Measurements from ENCODE around the gene PDE4D.
"Not testable (repeated sequence)": the region's sequence is repeated elsewhere in the genome, so short reads cannot be mapped to it uniquely, and the experiment has no call there.

The PDE4D gene

GRCh38 chr5:59582746-59583145 lies 310.8 kb downstream of the PDE4D start:
- CTCF ChIA-PET, result no interaction called here

GRCh38 chr5:59579824-59580167 lies 313.7 kb downstream of the PDE4D start:
- Mint-ChIP-seq H3K4me1 (no peaks in the 10 kb centered on the region), H3K27ac (no peak overlapping the region), H3K4me3 (no peak overlapping the region), H3K36me3 (no peaks in the 10 kb centered on the region), H3K9me3 (no peaks in the 10 kb centered on the region), H3K27me3 (peaks cover 4% of the 10 kb centered on the region)
- no peak for DNase-seq
- CTCF ChIA-PET, result no interaction called here

More at GRCh38 chr5:59582746-59583145, 310.8 kb downstream of the PDE4D start:
- Mint-ChIP-seq H3K4me1 (no peaks in the 10 kb centered on the region), H3K27me3 (peaks cover 16% of the 10 kb centered on the region), H3K36me3 (no peaks in the 10 kb centered on the region), H3K9me3 (no peaks in the 10 kb centered on the region), H3K27ac (no peak overlapping the region), H3K4me3 (no peak overlapping the region)
- DNase-seq, result no peak

GRCh38 chr5:59579101-59579823 lies 314.3 kb downstream of the PDE4D start:
- no peak overlapping the region for H3K27ac Mint-ChIP-seq
- no peak overlapping the region for H3K4me3 Mint-ChIP-seq
- no peaks in the 10 kb centered on the region for H3K4me1 Mint-ChIP-seq

GRCh38 chr5:59577485-59577884 lies 316.0 kb downstream of the PDE4D start:
- H3K36me3 Mint-ChIP-seq, result no peaks in the 10 kb centered on the region
- peaks cover 4% of the 10 kb centered on the region for H3K27me3 Mint-ChIP-seq
- no peaks in the 10 kb centered on the region for H3K9me3 Mint-ChIP-seq
- H3K4me1 Mint-ChIP-seq, result no peaks in the 10 kb centered on the region
- H3K4me3 Mint-ChIP-seq, result no peak overlapping the region
- DNase-seq, result no peak
- CTCF ChIA-PET, result no interaction called here
- H3K27ac Mint-ChIP-seq, result no peak overlapping the region

More at GRCh38 chr5:59579101-59579823, 314.3 kb downstream of the PDE4D start:
- no peaks in the 10 kb centered on the region for H3K9me3 Mint-ChIP-seq
- H3K27me3 Mint-ChIP-seq, result peaks cover 4% of the 10 kb centered on the region
- no peak for DNase-seq
- H3K36me3 Mint-ChIP-seq, result no peaks in the 10 kb centered on the region
- CTCF ChIA-PET, result no interaction called here

GRCh38 chr5:59575648-59576445 lies 317.7 kb downstream of the PDE4D start:
- Mint-ChIP-seq H3K27ac (no peak overlapping the region), H3K9me3 (no peaks in the 10 kb centered on the region), H3K27me3 (peaks cover 4% of the 10 kb centered on the region)

GRCh38 chr5:59573509-59573908 lies 320.0 kb downstream of the PDE4D start:
- DNase-seq, H3K4me1 Mint-ChIP-seq, CTCF ChIA-PET, H3K27me3 Mint-ChIP-seq, H3K9me3 Mint-ChIP-seq, H3K36me3 Mint-ChIP-seq, H3K4me3 Mint-ChIP-seq, H3K27ac Mint-ChIP-seq: not testable (repeated sequence)

More at GRCh38 chr5:59575648-59576445, 317.7 kb downstream of the PDE4D start:
- no peak overlapping the region for H3K4me3 Mint-ChIP-seq
- H3K36me3 Mint-ChIP-seq, result no peaks in the 10 kb centered on the region
- DNase-seq, result no peak
- CTCF ChIA-PET, result no interaction called here
- H3K4me1 Mint-ChIP-seq, result no peaks in the 10 kb centered on the region

- H3K36me3 Mint-ChIP-seq, result no peaks in the 10 kb centered on the region
- H3K27me3 Mint-ChIP-seq, result no peaks in the 10 kb centered on the region
- no peak overlapping the region for H3K4me3 Mint-ChIP-seq
- CTCF ChIA-PET, result no interaction called here
- H3K27ac Mint-ChIP-seq, result no peak overlapping the region
- no peaks in the 10 kb centered on the region for H3K9me3 Mint-ChIP-seq
- no peak for DNase-seq
- H3K4me1 Mint-ChIP-seq, result no peaks in the 10 kb centered on the region
Observed at GRCh38 chr5:59571067-59571466, 322.5 kb downstream of the PDE4D start.

GRCh38 chr5:59569608-59570334 lies 323.8 kb downstream of the PDE4D start:
- Mint-ChIP-seq H3K4me3 (no peak overlapping the region), H3K4me1 (no peaks in the 10 kb centered on the region)
- DNase-seq, result no peak

GRCh38 chr5:59569158-59569557 lies 324.4 kb downstream of the PDE4D start:
- Mint-ChIP-seq H3K27me3 (peaks cover 5% of the 10 kb centered on the region), H3K4me1 (no peaks in the 10 kb centered on the region), H3K27ac (no peak overlapping the region), H3K36me3 (no peaks in the 10 kb centered on the region), H3K9me3 (no peaks in the 10 kb centered on the region), H3K4me3 (no peak overlapping the region)
- CTCF ChIA-PET, result no interaction called here
- no peak for DNase-seq

More at GRCh38 chr5:59569608-59570334, 323.8 kb downstream of the PDE4D start:
- Mint-ChIP-seq H3K27me3 (peaks cover 2% of the 10 kb centered on the region), H3K36me3 (no peaks in the 10 kb centered on the region), H3K9me3 (no peaks in the 10 kb centered on the region), H3K27ac (no peak overlapping the region)
- CTCF ChIA-PET, result no interaction called here

- no peak overlapping the region for H3K4me3 Mint-ChIP-seq
- H3K27ac Mint-ChIP-seq, result no peak overlapping the region
- CTCF ChIA-PET, result no interaction called here
- no peaks in the 10 kb centered on the region for H3K9me3 Mint-ChIP-seq
- no peaks in the 10 kb centered on the region for H3K36me3 Mint-ChIP-seq
- H3K4me1 Mint-ChIP-seq, result no peaks in the 10 kb centered on the region
- no peak for DNase-seq
- H3K27me3 Mint-ChIP-seq, result peaks cover 5% of the 10 kb centered on the region
Observed at GRCh38 chr5:59568161-59568560, 325.4 kb downstream of the PDE4D start.

GRCh38 chr5:59565551-59565950 lies 328.0 kb downstream of the PDE4D start:
- no peak for DNase-seq
- CTCF ChIA-PET, result no interaction called here
- no peaks in the 10 kb centered on the region for H3K9me3 Mint-ChIP-seq
- H3K4me3 Mint-ChIP-seq, result no peak overlapping the region
- H3K4me1 Mint-ChIP-seq, result peaks cover 5% of the 10 kb centered on the region
- no peak overlapping the region for H3K27ac Mint-ChIP-seq
- no peaks in the 10 kb centered on the region for H3K36me3 Mint-ChIP-seq
- peaks cover 5% of the 10 kb centered on the region for H3K27me3 Mint-ChIP-seq

GRCh38 chr5:59564895-59565294 lies 328.6 kb downstream of the PDE4D start:
- CTCF ChIA-PET, result no interaction called here
- H3K27ac Mint-ChIP-seq, result no peak overlapping the region

GRCh38 chr5:59562756-59563389 lies 330.7 kb downstream of the PDE4D start:
- no peaks in the 10 kb centered on the region for H3K9me3 Mint-ChIP-seq
- no peak overlapping the region for H3K4me3 Mint-ChIP-seq
- no peaks in the 10 kb centered on the region for H3K36me3 Mint-ChIP-seq
- DNase-seq, result no peak
- H3K27me3 Mint-ChIP-seq, result peaks cover 5% of the 10 kb centered on the region
- H3K27ac Mint-ChIP-seq, result no peak overlapping the region
- H3K4me1 Mint-ChIP-seq, result peaks cover 5% of the 10 kb centered on the region
- CTCF ChIA-PET, result no interaction called here

More at GRCh38 chr5:59564895-59565294, 328.6 kb downstream of the PDE4D start:
- peaks cover 5% of the 10 kb centered on the region for H3K27me3 Mint-ChIP-seq
- H3K4me1 Mint-ChIP-seq, result peaks cover 5% of the 10 kb centered on the region
- no peaks in the 10 kb centered on the region for H3K36me3 Mint-ChIP-seq
- no peaks in the 10 kb centered on the region for H3K9me3 Mint-ChIP-seq
- no peak overlapping the region for H3K4me3 Mint-ChIP-seq
- no peak for DNase-seq

GRCh38 chr5:59560553-59560952 lies 333.0 kb downstream of the PDE4D start:
- DNase-seq, result no peak
- no peaks in the 10 kb centered on the region for H3K36me3 Mint-ChIP-seq
- H3K9me3 Mint-ChIP-seq, result no peaks in the 10 kb centered on the region
- H3K27me3 Mint-ChIP-seq, result peaks cover 5% of the 10 kb centered on the region
- H3K4me3 Mint-ChIP-seq, result no peak overlapping the region
- H3K4me1 Mint-ChIP-seq, result peaks cover 5% of the 10 kb centered on the region
- no peak overlapping the region for H3K27ac Mint-ChIP-seq
- CTCF ChIA-PET, result no interaction called here

Data from activated naive CD4-positive, alpha-beta T cell treated with anti-CD3 and anti-CD28 coated beads, Interleukin-2, amount 10 ng/mL, durations not matched to agents 7 days and 5 days (primary cell).